Activated CD8-positive, alpha-beta memory T cell treated with anti-CD3 and anti-CD28 coated beads, Interleukin-2, amount 50 U/mL, for 1 hour (primary cell): ENCODE results near the gene ARHGEF12.
A peak's percentile ranks its signal among the peaks of the same experiment; 100 is the strongest.

Source experiments
- DNase-seq: peaks from one replicate; pipeline ENCODE4 v3.0.0-alpha.2; 2020; ENCODE audit errors: extremely low read depth

The ARHGEF12 gene

GRCh38 chr11:120335908-120336640 is at the start of gene ARHGEF12:
TSS of gene ARHGEF12 (plus strand) at chr11:120336413. CDS start at chr11:120337244, 831 bp downstream.
- DNase-seq, result peak; percentile 24

DNA sequence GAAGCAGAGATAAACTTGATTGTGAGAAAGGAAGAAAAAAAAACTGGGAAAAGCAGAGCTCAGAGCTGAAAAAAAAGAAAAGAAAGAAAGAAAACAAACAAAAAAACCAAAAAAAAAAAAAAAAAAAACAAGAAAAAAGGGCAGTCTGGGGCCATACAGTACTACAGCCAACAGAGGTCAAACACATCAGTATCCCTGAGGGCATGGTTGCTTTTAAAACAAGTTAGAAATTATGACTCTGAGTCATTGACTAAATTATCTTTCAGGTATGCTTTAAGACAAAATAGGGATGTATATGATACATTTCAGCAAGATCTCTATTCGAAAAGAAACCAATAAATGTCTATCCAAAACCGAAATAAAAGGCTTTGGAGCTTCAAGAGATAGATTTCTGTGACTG is 48.2 kb upstream of the ARHGEF12 start:
- no peak for DNase-seq

DNA sequence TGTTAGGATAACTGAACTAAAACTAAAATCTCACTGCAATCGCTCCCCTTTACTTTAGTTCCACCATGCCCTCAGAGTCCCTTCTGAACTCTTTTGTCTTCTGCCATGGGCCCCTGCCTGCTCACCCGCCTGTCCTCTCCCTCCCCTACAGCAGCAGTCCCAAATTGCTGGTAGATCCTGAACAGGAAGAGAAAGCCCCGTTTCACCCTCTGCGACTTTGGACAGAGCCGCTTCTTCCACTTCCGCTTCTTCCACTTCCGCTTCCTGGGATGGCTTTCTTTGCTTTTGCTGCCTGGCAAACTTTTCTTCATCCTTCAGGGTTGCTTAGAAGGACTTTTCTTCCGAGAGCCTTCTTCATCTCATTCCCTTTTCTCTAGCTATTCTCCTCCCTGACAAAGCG is 46.8 kb upstream of the ARHGEF12 start:
- DNase-seq, result no peak

DNA sequence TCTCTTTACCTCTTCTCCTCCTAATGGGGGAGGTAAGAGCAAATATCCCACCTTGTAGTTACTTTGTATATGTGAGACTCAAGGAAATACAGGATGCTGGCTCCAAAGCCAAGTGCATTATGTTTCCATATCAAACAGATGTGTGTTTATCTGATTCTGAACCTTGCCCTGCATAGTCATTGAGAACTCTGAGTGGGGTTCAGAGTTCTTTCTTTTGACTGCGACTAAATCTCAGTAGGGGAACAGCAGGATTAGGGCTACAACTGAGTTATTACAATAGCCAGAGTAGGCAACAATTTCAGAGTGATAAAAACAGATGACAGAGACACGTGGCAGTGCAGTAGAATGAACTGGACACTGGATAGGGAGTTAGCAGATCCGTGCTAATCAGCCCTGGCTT is 45.3 kb upstream of the ARHGEF12 start:
- DNase-seq, result no peak

- no peak for DNase-seq
Observed at GRCh38 chr11:120293038-120293800, 43.0 kb upstream of the ARHGEF12 start.

- DNase-seq, result no peak
Observed at GRCh38 chr11:120294096-120294495, 42.1 kb upstream of the ARHGEF12 start.

- DNase-seq, result no peak
Observed at GRCh38 chr11:120295099-120295498, 41.1 kb upstream of the ARHGEF12 start.

DNA sequence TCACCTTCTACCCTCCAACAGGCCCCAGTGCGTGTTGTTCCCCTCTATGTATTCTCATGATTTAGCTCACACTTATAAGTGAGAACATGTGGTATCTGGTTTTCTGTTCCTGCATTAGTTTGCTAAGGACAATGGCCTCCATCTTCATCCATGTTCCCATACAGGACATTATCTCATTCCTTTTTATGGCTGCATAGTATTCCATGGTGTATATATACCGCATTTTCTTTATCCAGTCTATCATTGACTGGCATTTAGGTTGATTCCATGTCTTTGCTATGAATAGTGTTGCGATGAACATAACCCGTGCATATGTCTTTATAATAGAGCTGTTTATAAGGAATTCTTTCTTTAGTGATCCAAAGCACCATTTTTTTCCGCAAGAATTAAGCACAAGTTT is 39.7 kb upstream of the ARHGEF12 start:
- DNase-seq, result no peak

- no peak for DNase-seq
Observed at GRCh38 chr11:120298461-120298860, 37.8 kb upstream of the ARHGEF12 start.

DNA sequence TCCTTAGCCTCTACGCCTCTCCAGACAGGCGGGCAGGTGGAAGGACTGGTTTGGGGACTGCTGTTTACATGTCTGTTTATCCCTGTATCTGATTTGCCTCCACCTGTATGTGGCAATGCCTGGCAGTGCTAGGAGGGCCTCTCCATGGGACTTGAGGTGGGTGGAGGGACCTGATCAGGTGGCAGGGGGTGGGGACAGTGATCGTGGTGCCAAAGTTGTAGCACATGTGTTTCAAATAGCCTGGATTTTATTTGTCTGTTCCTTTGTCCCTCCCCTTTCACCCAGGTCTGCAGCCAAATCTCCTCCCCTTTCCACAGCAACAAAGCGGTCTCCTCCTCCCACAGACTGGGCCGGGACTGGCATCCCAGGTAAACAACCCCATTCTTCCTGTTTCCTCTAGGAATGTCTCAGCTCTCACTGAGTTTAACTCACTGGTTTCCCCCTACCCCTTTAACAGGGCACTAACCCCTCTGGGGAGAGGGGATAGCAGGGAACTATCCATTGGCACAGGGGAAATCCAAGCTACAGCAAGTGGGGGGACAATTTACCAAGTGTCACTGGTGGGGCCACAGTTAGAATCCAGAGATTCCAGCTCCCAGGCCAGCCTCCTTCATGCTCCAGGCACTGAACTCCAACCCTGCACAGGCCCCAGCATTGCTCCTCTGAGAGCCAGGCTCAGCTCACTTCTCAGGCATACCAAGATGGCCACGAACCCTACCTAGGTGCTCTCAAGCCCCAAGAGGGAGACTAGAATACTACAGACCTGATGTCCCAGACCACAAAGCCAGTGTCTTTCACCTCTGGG is 34.0 kb upstream of the ARHGEF12 start:
- no peak for DNase-seq

GRCh38 chr11:120303004-120303637 is 33.1 kb upstream of the ARHGEF12 start:
- DNase-seq, result peak; percentile 13

DNA sequence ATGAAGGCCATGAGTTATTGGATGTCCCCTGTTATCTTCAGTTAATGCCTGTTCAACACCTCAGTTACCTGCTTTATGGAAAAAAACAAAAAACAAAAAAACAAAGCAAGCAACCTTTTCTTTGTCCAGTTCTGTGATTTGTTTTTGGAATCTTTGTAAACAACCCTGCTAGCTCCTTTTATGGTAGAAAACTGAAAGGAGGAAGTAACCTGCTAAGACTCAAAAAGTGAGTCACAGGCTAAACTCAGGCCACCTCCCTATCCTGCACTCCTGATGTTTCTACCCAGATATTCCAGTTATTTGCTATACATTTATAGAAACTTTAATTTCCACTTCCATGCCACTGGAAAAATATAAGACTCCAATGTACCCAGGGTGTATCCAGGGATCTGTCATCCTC is 31.7 kb upstream of the ARHGEF12 start:
- DNase-seq, result no peak

DNA sequence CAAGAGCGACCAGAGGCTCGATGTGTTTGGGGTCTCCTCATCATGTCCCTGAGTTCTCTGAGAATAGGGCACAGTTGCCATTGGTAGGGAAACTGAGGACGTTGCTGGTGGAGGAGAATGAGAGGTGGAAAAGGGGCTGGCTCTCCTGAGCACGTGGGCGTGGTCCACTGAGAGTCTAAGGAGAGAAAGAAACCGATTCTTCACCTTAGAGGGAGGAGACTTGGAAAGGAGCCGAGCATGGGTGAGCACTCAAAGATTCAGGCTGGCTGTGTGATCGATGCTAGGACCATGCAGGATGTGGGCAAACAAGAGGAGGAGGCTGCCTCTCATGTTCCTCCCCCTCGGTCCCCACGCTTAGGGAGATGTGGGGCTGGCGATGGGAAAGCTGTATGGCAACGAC is 30.9 kb upstream of the ARHGEF12 start:
- DNase-seq, result no peak

DNA sequence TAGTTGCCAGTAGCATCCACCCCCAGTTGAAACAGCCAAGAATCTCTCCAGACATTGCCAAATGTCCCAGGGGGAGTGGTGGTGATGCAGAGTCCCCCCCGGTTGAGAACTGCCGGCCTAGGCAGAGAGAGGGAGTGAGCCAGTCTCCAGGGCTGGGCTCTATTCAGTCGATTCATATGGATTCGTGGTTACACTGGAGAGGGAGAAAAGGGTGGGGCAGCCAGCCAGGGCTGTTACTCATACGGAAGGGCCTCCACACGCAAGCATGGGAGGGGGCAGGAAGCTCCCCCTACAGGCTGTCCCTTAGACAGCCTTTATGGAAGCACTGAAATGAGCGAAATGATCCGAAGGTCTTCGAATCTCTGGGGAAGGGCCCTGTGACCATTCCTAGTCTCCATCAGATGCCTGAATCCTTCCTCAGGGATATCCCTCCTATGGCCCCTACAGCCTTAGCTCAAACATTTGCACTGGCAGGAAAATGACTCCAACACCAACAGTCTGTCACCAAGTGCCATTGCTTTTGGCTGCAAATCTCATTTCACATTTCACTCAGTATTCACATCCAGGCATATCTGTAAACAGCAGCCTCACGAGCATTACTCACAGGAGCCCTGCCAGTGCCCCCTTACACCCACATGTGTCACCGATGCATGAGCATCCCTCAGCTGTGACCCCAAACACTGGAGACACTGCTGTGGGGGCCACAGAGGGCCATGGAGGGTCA is 29.5 kb upstream of the ARHGEF12 start:
- no peak for DNase-seq

DNA sequence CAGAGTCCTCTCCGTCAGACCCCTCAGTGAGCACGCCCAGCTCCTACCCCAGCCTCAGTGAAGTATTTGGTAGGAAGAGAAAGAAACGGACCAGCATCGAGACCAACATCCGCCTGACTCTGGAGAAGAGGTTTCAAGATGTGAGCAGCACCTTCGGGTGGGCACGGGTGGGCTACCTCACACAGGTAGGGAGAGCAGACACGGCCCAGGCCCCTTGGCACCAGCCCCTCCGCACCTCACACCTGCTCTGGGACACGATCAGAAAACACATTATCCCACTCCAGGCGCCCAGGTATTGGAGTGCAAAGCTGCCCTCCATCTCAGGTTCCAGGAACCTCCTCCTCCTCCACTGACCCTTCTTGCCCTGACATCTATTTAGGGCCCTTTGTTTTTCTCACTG is 28.7 kb upstream of the ARHGEF12 start:
- DNase-seq, result no peak

- DNase-seq, result no peak
Observed at GRCh38 chr11:120308081-120308480, 28.1 kb upstream of the ARHGEF12 start.

DNA sequence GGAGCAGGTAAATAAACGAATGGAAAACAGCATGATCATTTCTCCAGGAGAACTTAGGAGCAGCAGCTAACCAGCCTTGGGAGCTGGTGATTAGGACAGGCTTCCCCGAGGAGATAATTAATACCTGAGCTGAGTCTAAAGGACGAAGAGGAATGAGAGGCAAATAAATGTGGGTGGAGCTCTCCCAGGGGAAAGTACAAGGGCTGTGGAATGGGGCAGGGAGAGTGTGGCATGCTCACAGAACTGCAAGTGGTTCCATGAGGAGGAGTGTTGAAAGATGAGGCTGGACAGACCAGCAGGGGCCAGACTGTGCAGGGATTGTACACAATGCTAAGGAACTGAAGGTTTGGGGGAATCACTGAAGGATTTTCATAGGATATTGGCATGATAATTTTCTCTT is 25.3 kb upstream of the ARHGEF12 start:
- no peak for DNase-seq

GRCh38 chr11:120314861-120315260 is 21.4 kb upstream of the ARHGEF12 start:
- DNase-seq, result no peak

DNA sequence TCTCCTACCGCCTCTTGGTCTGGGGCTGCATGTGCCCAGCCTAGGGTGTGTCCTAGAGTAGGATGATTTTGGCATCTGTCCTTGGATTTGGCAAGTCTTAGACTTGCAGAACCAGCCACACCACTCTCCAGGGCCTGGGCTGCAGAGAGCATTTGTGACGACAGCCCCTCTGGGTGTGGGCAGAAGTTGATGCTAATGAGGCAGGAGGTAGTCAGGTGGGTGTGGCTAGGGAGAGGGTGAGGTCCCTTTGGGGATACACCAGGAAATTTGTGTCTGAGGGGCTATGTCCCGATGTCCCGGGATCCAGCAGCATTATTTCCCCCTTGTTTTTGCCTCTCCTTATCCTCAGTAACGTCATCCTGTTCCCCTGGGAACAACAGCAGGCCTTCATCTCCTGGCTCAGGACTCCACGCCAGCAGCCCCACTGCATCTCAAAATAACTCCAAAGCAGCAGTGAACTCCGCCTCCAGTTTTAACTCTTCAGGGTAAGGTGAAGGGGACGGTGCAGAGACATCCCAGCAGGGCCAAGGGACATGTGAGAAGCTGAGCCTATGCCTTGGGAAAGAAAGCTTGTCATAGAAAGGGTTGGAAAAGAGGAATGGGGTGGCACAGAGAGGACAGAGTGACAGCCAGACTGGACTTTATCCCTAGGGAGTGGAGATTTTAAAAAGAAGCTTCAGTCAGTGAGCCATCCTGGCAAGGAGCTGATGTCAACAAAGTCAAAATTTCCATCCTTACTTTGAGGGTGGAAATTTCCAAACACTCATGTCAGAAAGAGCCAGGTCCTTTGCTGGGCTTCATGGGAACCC is 19.1 kb upstream of the ARHGEF12 start:
- DNase-seq, result no peak

- no peak for DNase-seq
Observed at GRCh38 chr11:120317689-120318480, 18.3 kb upstream of the ARHGEF12 start.
